Measurements from ENCODE around the gene C19orf53.

Gene C19orf53

DNA sequence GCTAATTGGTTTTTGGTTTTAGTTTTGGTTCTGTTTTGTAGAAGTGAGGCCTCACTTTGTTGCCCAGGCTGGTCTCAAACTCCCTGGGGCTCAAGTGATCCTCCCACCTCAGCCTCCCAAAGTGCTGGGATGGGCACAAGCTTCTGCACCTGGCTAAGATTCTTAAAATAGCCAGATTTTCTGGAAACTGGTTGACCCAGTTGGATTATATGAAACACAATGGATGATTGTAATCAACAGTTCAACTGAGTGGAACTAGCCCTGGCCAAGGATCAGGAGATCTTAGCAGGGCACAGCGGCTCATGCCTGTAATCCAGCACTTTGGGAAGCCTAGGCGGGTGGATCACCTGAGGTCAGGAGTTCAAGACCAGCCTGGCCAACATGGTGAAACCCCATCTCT lies 39.5 kb upstream of the C19orf53 start:
- DNase-seq (ENCODE audit: low read depth) = no peak
- TF ChIP-seq, protein P1, sequence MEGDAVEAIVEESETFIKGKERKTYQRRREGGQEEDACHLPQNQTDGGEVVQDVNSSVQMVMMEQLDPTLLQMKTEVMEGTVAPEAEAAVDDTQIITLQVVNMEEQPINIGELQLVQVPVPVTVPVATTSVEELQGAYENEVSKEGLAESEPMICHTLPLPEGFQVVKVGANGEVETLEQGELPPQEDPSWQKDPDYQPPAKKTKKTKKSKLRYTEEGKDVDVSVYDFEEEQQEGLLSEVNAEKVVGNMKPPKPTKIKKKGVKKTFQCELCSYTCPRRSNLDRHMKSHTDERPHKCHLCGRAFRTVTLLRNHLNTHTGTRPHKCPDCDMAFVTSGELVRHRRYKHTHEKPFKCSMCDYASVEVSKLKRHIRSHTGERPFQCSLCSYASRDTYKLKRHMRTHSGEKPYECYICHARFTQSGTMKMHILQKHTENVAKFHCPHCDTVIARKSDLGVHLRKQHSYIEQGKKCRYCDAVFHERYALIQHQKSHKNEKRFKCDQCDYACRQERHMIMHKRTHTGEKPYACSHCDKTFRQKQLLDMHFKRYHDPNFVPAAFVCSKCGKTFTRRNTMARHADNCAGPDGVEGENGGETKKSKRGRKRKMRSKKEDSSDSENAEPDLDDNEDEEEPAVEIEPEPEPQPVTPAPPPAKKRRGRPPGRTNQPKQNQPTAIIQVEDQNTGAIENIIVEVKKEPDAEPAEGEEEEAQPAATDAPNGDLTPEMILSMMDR (IDR thresholded peaks at IDR 0.05; ENCODE audit: insufficient read depth, low read depth, low read length, missing control alignments) = no peak
- H3K4me3 ChIP-seq (ENCODE audit: low read length) = no peak overlapping the region

DNA sequence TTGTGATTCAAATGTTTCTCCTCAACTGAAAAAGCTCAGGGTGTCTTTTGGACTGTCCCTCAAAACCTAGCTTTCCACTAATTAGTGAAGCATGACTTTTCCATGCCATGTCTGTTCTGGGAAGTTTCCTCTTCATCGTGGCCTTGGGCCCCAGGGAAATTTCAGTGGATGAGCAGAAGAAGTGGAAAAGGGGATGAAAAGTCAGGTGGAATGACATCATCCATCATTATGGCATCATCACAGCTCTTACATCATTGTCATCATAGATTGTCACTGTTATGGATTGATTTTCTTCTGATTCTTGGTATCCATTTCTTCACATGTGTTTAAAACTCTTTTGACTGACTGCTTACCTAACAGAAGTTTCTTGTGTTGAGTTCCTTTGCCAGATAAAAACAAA lies 36.2 kb upstream of the C19orf53 start:
- no peak for DNase-seq (ENCODE audit: low read depth)
- H3K4me3 ChIP-seq (ENCODE audit: low read length) = no peak overlapping the region
- TF ChIP-seq, protein P1 (IDR thresholded peaks at IDR 0.05; ENCODE audit: insufficient read depth, low read depth, low read length, missing control alignments) = no peak

DNA sequence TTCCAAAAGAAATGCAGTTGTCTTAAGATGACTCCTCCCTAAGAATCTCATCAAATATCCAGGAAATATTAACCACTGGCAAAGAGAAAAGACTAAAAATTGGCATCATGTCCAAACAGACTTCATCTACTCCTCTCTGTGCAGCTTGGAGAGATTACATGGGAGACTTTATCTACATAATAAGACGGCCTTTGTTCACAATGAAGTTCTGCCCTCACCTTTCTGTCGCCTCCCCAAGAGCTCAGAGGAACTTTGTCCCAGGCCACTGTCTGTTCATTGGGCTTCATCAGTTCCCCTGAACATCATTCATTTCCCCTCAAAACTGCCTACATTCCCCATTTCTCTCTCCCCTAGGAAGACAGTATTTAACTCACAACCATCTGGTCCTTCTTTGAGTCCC lies 32.4 kb upstream of the C19orf53 start:
- no peak overlapping the region for H3K4me3 ChIP-seq (ENCODE audit: low read length)
- DNase-seq (ENCODE audit: low read depth) = no peak
- TF ChIP-seq, protein P1 (IDR thresholded peaks at IDR 0.05; ENCODE audit: insufficient read depth, low read depth, low read length, missing control alignments) = no peak

DNA sequence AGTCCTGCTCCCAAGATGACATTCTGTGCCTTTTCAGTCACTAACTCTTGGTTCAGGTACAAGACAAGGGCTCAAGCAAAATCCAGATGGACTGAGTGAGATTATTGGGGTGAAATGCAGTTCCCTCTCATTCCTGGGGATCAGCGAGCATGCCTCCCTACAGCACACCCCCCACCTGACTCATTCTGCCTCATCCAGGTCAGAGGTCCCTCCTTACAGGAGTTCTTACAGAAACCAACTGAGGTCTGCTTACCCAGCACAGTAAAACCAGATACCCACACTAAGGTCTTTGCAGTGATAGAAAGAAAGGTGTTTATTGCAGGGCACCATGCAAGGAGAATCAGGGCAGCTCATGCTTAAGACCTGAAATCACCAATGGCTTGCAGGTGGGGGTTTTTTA lies 31.5 kb upstream of the C19orf53 start:
- H3K4me3 ChIP-seq (ENCODE audit: low read length) = no peak overlapping the region
- TF ChIP-seq, protein P1 (IDR thresholded peaks at IDR 0.05; ENCODE audit: insufficient read depth, low read depth, low read length, missing control alignments) = no peak
- DNase-seq (ENCODE audit: low read depth) = peak; percentile 59

DNA sequence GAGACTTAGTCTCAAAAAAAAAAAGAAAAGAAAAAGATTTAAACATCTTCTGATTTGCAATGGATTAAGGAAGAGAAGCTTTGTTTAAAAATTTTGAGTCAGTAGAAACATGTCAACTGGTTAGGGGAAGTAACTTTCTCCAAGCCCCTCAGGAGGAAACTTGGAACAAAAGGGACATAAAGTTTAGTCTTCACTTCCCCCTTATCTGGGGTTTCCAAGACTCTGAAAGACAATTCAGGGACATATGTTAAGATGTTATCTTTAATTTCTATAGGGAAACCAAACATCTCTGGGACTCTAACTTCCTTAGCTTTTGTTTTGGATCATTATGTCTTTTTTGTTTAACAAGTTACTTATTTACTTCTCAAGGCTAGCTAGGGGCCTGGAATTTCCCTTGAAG lies 30.1 kb upstream of the C19orf53 start:
- no peak overlapping the region for H3K4me3 ChIP-seq (ENCODE audit: low read length)
- TF ChIP-seq, protein P1 (IDR thresholded peaks at IDR 0.05; ENCODE audit: insufficient read depth, low read depth, low read length, missing control alignments) = no peak
- DNase-seq (ENCODE audit: low read depth) = no peak

DNA sequence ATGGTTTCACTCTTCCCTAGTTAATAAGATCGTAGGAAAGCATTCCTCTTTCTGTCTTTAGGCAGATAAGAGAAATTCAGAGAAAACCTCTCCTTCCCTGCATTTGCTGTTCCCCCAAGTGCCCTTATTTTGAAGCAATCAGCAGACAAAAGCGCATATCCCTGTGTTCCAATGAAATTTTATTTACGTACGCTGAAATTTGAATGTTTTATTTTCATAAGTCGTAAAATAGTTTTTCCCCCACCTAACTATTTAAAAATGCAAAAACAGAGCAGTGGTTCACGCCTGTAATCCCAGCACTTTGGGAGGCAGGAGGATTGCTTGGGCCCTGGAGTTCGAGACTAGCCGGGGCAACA lies 27.2 kb upstream of the C19orf53 start:
- TF ChIP-seq, protein P1 (IDR thresholded peaks at IDR 0.05; ENCODE audit: insufficient read depth, low read depth, low read length, missing control alignments) = no peak
- DNase-seq (ENCODE audit: low read depth) = no peak
- peak overlapping the region; percentile 95 for H3K4me3 ChIP-seq (ENCODE audit: low read length)

DNA sequence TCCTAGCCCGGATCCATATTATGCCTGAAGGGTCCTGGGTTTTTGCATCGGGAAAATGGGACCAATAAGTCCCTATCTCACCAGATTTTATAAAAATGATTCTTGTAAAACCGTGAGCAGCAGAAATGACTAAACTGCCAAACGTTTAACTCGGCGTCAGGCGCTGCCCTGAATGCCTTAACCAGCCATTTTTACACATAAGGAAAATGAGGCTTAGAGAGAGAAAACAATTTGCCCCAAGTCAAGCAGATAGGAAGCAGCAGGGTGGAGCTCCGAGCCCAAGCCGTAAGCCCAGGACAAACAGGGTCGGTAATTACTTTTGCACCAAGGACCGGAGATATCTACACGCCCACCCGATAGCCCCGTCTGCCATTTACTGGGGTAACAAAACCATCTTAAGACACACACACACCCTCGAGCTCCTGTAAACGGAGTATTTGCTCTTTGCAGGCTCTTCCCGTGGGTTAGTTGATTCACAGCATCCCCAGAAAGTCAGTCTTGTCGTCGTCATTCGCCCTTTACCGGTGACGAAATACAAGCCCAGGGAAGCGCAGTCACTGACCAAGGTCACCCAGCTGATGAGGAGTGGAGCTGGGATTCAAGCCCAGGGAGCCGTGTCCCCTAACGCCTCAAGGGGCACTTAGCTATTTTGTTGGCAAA lies 26.0 kb upstream of the C19orf53 start:
- TF ChIP-seq, protein P1 (IDR thresholded peaks at IDR 0.05; ENCODE audit: insufficient read depth, low read depth, low read length, missing control alignments) = no peak
- DNase-seq (ENCODE audit: low read depth) = peak; percentile 32
- peak overlapping the region; percentile 95 for H3K4me3 ChIP-seq (ENCODE audit: low read length)
